Epidermal melanocyte (primary cell): ENCODE measurements around the gene PIGS.
"Not testable (repeated sequence)": the region's sequence is repeated elsewhere in the genome, so short reads cannot be mapped to it uniquely, and the experiment has no call there.

Source experiments
- DNase-seq: peaks from one replicate; pipeline ENCODE4 v3.0.0; 2011; ENCODE audit warnings: low spot score; ENCODE audit not compliant: insufficient read length

The PIGS gene

GRCh38 chr17:28578246-28579195 is 7.2 kb upstream of the PIGS start:
- DNase-seq, result no peak

- DNase-seq, result no peak
These were observed 6.1 kb upstream of the PIGS start for GRCh38 chr17:28577466-28577824.

- DNase-seq, result peak; percentile 98
These were observed 5.6 kb upstream of the PIGS start, which contains the start of gene ALDOC for GRCh38 chr17:28576758-28577465. ALDOC (minus strand) TSS chr17:28576895; CDS start chr17:28575532, 1,363 bp downstream.

- DNase-seq, result not testable (repeated sequence)
These were observed 4.7 kb upstream of the PIGS start for GRCh38 chr17:28576016-28576415.

GRCh38 chr17:28575126-28575795 is 3.9 kb upstream of the PIGS start:
- DNase-seq, result no peak

- no peak for DNase-seq
These were observed 3.2 kb upstream of the PIGS start for GRCh38 chr17:28574526-28574925.

GRCh38 chr17:28573966-28574480 is 2.7 kb upstream of the PIGS start:
- DNase-seq, result no peak

- DNase-seq, result no peak
These were observed 2.2 kb upstream of the PIGS start for GRCh38 chr17:28573521-28573920.

- DNase-seq, result no peak
These were observed 1.7 kb upstream of the PIGS start for GRCh38 chr17:28573040-28573380.

- DNase-seq, result no peak
These were observed 1.1 kb upstream of the PIGS start for GRCh38 chr17:28572259-28573039.

GRCh38 chr17:28570716-28571360 is 486 bp downstream of the PIGS start:
- no peak for DNase-seq

GRCh38 chr17:28569446-28569845 is 1.9 kb downstream of the PIGS start:
- DNase-seq, result no peak

- no peak for DNase-seq
These were observed 3.7 kb downstream of the PIGS start for GRCh38 chr17:28567604-28568003.

- DNase-seq, result no peak
These were observed 7.8 kb downstream of the PIGS start for GRCh38 chr17:28563475-28563874.

GRCh38 chr17:28555022-28555421 is 16.3 kb downstream of the PIGS start:
- no peak for DNase-seq

- DNase-seq, result no peak
These were observed 16.8 kb downstream of the PIGS start for GRCh38 chr17:28554565-28554964.

GRCh38 chr17:28553000-28553505 is 18.3 kb downstream of the PIGS start:
- no peak for DNase-seq

GRCh38 chr17:28552176-28552999 is 18.9 kb downstream of the PIGS start, which contains the start of gene UNC119:
UNC119 (minus strand) TSS chr17:28552624; CDS start chr17:28552557, 67 bp downstream.
- DNase-seq, result peak; percentile 86
